HUES48 (cell line): Measurements from ENCODE around the gene KRTAP5-9.
"Not testable (repeated sequence)": the region's sequence is repeated elsewhere in the genome, so short reads cannot be mapped to it uniquely, and the experiment has no call there.

Experiments
- H3K27ac ChIP-seq: one replicate; pipeline ENCODE4 v1.7.0; 2013; ENCODE audit warnings: low read depth, low read length, inconsistent platforms
- H3K27me3 ChIP-seq: 2 replicates; pipeline ENCODE4 v1.6.1; 2013; ENCODE audit warnings: mild to moderate bottlenecking, low read length; ENCODE audit not compliant: control insufficient read depth, insufficient read depth
- H3K36me3 ChIP-seq: 2 replicates; pipeline ENCODE4 v1.6.1; 2013; ENCODE audit warnings: low read length; ENCODE audit not compliant: control insufficient read depth, insufficient read depth
- H3K4me1 ChIP-seq: 2 replicates; pipeline ENCODE4 v1.6.1; 2013; ENCODE audit warnings: mild to moderate bottlenecking, low read length; ENCODE audit not compliant: control insufficient read depth, insufficient read depth
- H3K4me3 ChIP-seq: 2 replicates; pipeline ENCODE4 v1.5.1; 2013; ENCODE audit warnings: mild to moderate bottlenecking, low read depth, low read length
- H3K9ac ChIP-seq: 2 replicates; pipeline ENCODE4 v1.6.1; 2013; ENCODE audit warnings: mild to moderate bottlenecking, low read depth, low read length, moderate library complexity
- H3K9me3 ChIP-seq: 2 replicates; pipeline ENCODE4 v1.6.1; 2013; ENCODE audit warnings: low read length; ENCODE audit not compliant: control insufficient read depth, insufficient read depth

The KRTAP5-9 gene

GRCh38 chr11:71518506-71519471, 29.4 kb upstream of the KRTAP5-9 start:
- no peak overlapping the region for H3K4me3 ChIP-seq
- no peaks in the 10 kb centered on the region for H3K9me3 ChIP-seq
- H3K36me3 ChIP-seq, result no peaks in the 10 kb centered on the region
- H3K9ac ChIP-seq, result no peak overlapping the region
- H3K27me3 ChIP-seq, result no peaks in the 10 kb centered on the region
- H3K4me1 ChIP-seq, result no peaks in the 10 kb centered on the region
- no peak overlapping the region for H3K27ac ChIP-seq

DNA sequence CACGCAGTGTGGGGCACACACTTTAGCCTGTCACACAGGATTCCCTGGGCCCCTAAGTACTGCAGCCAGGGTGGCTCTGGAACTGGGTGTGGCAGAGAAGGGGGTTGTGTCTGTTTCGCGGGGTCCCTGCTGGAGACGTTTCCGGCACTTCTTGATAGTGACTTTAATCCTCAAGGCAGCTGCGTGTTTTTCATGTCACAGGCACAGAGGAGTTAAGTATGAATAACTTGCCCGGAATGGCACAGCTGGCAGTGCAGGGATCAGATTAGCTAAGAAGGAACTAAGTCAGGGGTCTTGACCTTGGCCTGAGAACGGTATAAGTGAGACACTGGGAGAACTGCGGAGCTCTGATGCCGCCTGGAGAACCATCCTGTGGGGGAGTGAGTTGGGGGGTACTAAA, 28.7 kb upstream of the KRTAP5-9 start:
- Histone ChIP-seq H3K27ac (no peak overlapping the region), H3K9ac (no peak overlapping the region), H3K27me3 (no peaks in the 10 kb centered on the region), H3K4me3 (no peak overlapping the region), H3K4me1 (no peaks in the 10 kb centered on the region), H3K9me3 (no peaks in the 10 kb centered on the region), H3K36me3 (no peaks in the 10 kb centered on the region)

DNA sequence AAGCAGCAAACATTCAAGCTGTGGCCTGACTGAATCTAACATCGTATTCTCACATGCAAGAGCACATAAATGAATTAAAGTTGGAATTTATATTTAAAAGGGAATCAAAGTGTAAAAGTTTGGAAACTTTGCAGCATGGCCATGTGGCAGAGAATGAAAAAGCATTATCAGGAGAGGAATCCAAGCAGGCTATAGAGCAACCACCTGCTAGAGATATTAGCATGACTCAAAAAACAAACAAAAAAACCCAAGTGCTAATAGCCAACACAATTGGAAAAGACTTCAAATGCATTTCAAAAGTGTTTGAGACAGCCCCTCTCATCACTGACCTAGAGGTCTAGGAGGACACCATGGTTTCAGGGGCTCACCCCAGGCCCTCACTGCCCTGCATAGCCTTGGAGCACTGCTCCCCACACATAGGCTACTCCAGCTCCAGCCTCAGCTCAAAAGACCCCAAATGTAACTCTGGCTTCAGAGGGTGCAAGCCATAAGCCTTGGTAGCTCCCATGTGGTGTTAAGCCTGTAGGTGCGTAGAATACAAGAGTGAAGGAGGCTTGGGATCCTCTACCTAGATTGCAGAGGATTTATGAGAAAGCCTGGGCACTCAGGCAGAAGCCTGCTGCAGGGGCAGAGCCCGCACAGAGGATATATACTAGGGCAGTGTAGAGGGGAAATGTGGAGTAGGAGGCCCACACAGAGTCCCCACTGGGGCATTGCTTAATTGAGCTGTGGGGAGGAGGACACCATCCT, 22.9 kb upstream of the KRTAP5-9 start:
- Histone ChIP-seq H3K27ac (no peak overlapping the region), H3K36me3 (no peaks in the 10 kb centered on the region), H3K9me3 (no peaks in the 10 kb centered on the region), H3K27me3 (no peaks in the 10 kb centered on the region), H3K4me3 (no peak overlapping the region), H3K4me1 (no peaks in the 10 kb centered on the region), H3K9ac (no peak overlapping the region)

- H3K4me3 ChIP-seq, result no peak overlapping the region
- H3K4me1 ChIP-seq, result no peaks in the 10 kb centered on the region
Measured at GRCh38 chr11:71525938-71526495, 22.2 kb upstream of the KRTAP5-9 start.

DNA sequence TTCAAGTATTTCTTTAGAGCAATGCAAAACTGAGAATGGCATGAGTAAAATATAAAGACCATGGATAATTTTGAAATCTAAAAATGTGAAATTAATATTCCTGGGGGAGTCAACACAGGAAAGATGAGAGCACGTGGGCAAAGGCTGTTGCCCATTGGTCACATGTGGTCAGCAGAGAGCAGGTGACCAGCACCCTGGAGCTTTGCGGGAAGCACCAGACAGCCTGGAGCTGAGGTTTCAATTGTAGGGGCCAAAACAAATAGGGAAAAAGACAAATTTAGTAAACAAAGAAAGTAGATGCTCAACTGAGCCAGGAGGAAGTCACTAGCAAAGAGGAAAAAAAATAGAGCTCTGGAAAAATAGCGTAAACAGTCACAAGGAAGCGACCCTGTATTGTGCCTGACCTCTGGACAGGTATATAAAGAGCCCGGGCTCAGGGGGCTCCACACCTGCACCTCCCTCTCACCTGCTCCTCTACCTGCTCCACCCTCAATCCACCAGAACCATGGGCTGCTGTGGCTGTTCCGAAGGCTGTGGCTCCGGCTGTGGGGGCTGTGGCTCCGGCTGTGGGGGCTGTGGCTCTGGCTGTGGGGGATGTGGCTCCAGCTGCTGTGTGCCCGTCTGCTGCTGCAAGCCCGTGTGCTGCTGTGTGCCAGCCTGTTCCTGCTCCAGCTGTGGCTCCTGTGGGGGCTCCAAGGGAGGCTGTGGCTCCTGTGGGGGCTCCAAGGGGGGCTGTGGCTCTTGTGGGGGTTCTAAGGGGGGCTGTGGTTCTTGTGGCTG, 21.2 kb upstream of the KRTAP5-9 start, which contains the start of gene KRTAP5-7:
KRTAP5-7 (plus strand) TSS at position 472 of the 780 bp plus-strand sequence; CDS start at position 506, 34 bp downstream.
- H3K27ac ChIP-seq, H3K4me3 ChIP-seq, H3K36me3 ChIP-seq, H3K9me3 ChIP-seq, H3K4me1 ChIP-seq, H3K9ac ChIP-seq, H3K27me3 ChIP-seq: not testable (repeated sequence)

More at GRCh38 chr11:71525938-71526495, 22.2 kb upstream of the KRTAP5-9 start:
- H3K27me3 ChIP-seq, result no peaks in the 10 kb centered on the region
- no peaks in the 10 kb centered on the region for H3K9me3 ChIP-seq
- H3K27ac ChIP-seq, result no peak overlapping the region
- H3K9ac ChIP-seq, result no peak overlapping the region
- H3K36me3 ChIP-seq, result no peaks in the 10 kb centered on the region

DNA sequence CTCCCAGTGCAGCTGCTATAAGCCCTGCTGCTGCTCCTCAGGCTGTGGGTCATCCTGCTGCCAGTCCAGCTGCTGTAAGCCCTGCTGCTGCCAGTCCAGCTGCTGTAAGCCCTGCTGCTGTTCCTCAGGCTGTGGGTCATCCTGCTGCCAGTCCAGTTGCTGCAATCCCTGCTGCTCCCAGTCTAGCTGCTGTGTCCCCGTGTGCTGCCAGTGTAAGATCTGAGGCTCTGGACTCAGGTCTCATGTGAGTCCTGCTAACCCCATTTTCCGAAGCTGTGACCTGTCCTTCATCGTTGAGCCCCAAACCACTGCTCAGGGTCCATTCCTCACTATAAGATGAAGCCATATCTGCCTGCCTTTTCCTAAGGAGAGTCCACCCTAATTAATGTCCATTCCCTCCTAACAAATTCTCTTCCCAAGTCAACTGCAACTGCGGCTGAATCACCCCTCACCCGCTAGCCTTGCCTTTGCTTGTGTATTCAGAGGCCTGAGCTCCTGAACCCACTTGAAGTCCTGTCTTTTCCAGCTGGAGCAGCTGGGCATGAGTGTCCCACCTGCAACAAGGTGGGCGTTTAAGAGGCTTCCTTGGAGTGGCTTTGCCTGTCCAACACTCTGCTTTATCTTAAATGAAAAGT, 20.5 kb upstream of the KRTAP5-9 start:
- Histone ChIP-seq H3K27me3 (no peaks in the 10 kb centered on the region), H3K36me3 (no peaks in the 10 kb centered on the region), H3K9me3 (no peaks in the 10 kb centered on the region), H3K9ac (no peak overlapping the region), H3K27ac (no peak overlapping the region), H3K4me3 (no peak overlapping the region), H3K4me1 (no peaks in the 10 kb centered on the region)

DNA sequence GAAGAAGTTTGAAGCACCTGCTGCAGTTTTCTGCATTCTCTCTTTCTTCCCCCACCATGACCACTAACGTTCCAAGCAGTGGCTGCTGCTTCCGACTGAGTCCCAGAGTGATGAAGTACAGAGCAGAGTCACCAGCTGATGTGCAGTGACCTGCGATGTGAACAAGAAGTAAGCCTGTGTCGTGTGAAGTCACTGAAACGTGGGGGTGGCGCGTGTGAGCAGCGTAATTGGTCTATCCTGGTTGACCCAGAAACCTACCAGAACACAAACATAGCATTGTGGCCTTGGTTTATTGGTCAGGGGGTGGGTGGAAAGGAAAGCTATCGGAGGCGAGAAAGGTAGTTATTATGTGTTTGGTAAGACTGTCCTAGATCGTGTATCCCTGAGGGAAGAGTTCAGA, 17.6 kb upstream of the KRTAP5-9 start:
- H3K36me3 ChIP-seq, result no peaks in the 10 kb centered on the region
- no peak overlapping the region for H3K27ac ChIP-seq
- no peak overlapping the region for H3K4me3 ChIP-seq
- no peaks in the 10 kb centered on the region for H3K9me3 ChIP-seq
- no peaks in the 10 kb centered on the region for H3K27me3 ChIP-seq
- no peaks in the 10 kb centered on the region for H3K4me1 ChIP-seq
- no peak overlapping the region for H3K9ac ChIP-seq

- Histone ChIP-seq H3K9ac (no peak overlapping the region), H3K4me3 (no peak overlapping the region), H3K27me3 (no peaks in the 10 kb centered on the region), H3K4me1 (no peaks in the 10 kb centered on the region), H3K36me3 (no peaks in the 10 kb centered on the region), H3K27ac (no peak overlapping the region), H3K9me3 (no peaks in the 10 kb centered on the region)
Measured at GRCh38 chr11:71532036-71532610, 16.1 kb upstream of the KRTAP5-9 start.

DNA sequence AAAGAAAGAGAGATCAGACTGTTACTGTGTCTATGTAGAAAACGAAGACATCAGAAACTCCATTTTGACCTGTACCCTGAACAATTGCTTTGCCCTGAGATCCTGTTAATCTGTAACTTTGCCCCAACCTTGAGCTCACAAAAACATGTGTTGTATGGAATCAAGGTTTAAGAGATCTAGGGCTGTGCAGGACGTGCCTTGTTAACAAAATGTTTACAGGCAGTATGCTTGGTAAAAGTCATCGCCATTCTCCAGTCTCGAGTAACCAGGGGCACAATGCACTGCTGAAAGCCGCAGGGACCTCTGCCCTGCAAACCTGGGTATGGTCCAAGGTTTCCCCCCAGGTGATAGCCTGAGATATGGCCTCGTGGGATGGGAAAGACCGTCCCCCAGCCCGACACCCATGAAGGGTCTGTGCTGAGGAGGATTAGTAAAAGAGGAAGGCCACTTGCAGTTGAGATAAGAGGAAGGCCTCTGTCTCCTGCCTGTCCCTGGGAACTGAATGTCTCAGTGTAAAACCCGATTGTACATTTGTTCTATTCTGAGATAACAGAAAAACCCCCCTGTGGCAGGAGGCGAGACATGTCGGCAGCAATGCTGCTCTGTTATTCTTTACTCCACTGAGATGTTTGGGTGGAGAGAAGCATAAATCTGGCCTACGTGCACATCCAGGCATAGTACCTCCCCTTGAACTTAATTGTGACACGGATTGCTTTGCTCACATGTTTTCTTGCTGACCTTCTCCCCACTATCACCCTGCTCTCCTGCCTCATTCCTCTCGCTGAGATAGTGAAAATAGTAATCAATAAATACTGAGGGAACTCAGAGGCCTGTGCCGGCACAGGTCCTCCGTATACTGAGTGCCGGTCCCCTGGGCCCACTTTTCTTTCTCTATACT, 13.3 kb upstream of the KRTAP5-9 start:
- not testable (repeated sequence) for H3K4me3 ChIP-seq, H3K9me3 ChIP-seq, H3K27me3 ChIP-seq, H3K4me1 ChIP-seq, H3K9ac ChIP-seq, H3K36me3 ChIP-seq
- peak overlapping the region; percentile 10 for H3K27ac ChIP-seq
